ENCODE results near the gene NRG2.

Gene NRG2

DNA sequence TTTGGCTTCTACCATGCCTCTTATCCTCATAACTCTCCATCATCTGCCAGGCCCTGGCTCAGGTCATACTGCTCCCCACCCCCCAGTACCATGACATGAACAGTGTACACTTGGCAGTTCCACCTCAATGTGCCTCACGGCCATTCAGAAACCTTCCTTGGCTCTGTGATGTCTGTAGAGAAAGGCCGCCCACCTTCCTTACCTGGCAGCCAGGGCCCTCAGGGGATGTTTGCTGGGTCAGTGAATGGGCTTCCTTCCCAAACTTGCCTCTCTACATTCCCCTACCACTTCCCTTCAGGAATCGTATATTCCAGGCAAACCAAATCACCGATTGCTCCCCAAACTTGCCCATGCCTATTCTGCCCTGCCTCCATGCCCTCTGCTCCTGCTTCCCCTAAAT, 146.4 kb downstream of the NRG2 start:
- TF ChIP-seq FOXP2 (optimal IDR thresholded peaks at IDR 0.05; ENCODE audit: borderline replicate concordance, extremely low read depth, extremely low read length, insufficient read depth) (no peak), POLR2AphosphoS5 (IDR thresholded peaks at IDR 0.05; ENCODE audit: low read depth, low read length) (no peak), TAF1 (IDR thresholded peaks at IDR 0.05; ENCODE audit: borderline replicate concordance, insufficient read depth, low read length) (no peak), SIN3A (IDR thresholded peaks at IDR 0.05; ENCODE audit: borderline replicate concordance, insufficient read depth, low read length) (no peak)
- TF ChIP-seq, protein P1, sequence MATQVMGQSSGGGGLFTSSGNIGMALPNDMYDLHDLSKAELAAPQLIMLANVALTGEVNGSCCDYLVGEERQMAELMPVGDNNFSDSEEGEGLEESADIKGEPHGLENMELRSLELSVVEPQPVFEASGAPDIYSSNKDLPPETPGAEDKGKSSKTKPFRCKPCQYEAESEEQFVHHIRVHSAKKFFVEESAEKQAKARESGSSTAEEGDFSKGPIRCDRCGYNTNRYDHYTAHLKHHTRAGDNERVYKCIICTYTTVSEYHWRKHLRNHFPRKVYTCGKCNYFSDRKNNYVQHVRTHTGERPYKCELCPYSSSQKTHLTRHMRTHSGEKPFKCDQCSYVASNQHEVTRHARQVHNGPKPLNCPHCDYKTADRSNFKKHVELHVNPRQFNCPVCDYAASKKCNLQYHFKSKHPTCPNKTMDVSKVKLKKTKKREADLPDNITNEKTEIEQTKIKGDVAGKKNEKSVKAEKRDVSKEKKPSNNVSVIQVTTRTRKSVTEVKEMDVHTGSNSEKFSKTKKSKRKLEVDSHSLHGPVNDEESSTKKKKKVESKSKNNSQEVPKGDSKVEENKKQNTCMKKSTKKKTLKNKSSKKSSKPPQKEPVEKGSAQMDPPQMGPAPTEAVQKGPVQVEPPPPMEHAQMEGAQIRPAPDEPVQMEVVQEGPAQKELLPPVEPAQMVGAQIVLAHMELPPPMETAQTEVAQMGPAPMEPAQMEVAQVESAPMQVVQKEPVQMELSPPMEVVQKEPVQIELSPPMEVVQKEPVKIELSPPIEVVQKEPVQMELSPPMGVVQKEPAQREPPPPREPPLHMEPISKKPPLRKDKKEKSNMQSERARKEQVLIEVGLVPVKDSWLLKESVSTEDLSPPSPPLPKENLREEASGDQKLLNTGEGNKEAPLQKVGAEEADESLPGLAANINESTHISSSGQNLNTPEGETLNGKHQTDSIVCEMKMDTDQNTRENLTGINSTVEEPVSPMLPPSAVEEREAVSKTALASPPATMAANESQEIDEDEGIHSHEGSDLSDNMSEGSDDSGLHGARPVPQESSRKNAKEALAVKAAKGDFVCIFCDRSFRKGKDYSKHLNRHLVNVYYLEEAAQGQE (IDR thresholded peaks at IDR 0.05; ENCODE audit: insufficient read depth in 1 of 2, low read depth in 2 of 2, low read length in 2 of 2), result no peak

DNA sequence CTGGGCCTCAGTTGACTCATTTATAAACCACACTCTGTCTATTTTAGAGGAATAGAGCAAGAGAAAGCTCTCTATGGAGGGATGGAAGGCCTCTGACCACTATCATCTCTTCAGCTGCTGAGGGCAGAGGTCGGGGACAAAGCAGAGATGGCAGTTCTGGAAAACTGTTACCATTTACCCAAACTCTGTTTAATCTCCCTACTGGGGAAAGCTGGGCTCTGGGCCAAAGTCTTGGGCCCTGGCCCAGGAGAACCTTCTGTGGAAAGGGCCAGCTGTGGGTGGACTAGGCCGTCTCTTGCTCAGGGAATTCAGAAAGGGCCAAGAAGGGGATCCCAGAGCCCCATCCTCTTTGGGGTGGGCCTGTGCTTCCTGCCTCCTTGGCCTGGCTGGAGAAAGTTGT, 147.5 kb downstream of the NRG2 start:
- TF ChIP-seq, protein P1 (IDR thresholded peaks at IDR 0.05; ENCODE audit: insufficient read depth in 1 of 2, low read depth in 2 of 2, low read length in 2 of 2), result no peak
- TF ChIP-seq FOXP2 (optimal IDR thresholded peaks at IDR 0.05; ENCODE audit: borderline replicate concordance, extremely low read depth, extremely low read length, insufficient read depth) (no peak), SIN3A (IDR thresholded peaks at IDR 0.05; ENCODE audit: borderline replicate concordance, insufficient read depth, low read length) (no peak), TAF1 (IDR thresholded peaks at IDR 0.05; ENCODE audit: borderline replicate concordance, insufficient read depth, low read length) (no peak), POLR2AphosphoS5 (IDR thresholded peaks at IDR 0.05; ENCODE audit: low read depth, low read length) (no peak)

DNA sequence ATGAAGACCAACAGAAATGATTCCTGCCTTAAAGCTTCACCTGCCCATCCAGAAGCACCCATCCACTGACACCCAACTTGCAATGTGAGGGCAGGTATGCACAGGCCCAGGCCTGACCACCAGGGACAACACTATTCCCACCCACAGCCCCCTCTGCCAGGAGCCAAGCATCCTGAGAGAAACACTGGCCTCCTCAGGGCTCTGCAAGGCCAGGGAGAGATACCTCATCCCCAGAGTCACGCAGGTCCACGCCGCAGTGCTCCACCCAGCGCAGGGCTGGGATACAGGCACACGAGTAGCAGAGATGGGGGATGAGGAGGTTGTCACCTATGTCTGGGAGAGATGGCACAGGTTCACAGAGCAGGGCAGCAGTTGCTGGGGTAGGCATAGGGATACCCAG, 148.1 kb downstream of the NRG2 start:
- no peak for TF ChIP-seq SIN3A (IDR thresholded peaks at IDR 0.05; ENCODE audit: borderline replicate concordance, insufficient read depth, low read length)
- no peak for TF ChIP-seq TAF1 (IDR thresholded peaks at IDR 0.05; ENCODE audit: borderline replicate concordance, insufficient read depth, low read length)
- no peak for TF ChIP-seq FOXP2 (optimal IDR thresholded peaks at IDR 0.05; ENCODE audit: borderline replicate concordance, extremely low read depth, extremely low read length, insufficient read depth)

DNA sequence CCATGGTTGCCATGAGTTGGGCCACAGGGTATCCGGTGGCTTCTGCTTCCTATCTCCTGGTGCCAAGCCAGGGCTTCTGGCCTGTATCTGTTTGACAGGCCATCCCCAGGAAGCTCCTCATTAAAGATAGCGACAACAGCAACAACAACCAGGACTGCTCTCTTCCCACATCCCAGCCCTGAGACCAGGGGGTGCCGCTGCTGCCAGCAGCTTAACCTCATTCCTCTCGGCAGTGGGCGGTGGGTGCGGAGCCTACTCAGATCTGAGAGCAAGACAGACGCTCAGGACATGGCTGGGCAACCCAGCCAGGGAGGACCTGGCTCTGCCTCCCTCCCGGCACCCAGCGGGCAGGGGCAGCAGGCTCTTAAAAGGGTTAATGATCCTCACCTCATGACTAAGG, 149.2 kb downstream of the NRG2 start:
- TF ChIP-seq POLR2AphosphoS5 (IDR thresholded peaks at IDR 0.05; ENCODE audit: low read depth, low read length), result no peak
- TF ChIP-seq TAF1 (IDR thresholded peaks at IDR 0.05; ENCODE audit: borderline replicate concordance, insufficient read depth, low read length), result no peak

DNA sequence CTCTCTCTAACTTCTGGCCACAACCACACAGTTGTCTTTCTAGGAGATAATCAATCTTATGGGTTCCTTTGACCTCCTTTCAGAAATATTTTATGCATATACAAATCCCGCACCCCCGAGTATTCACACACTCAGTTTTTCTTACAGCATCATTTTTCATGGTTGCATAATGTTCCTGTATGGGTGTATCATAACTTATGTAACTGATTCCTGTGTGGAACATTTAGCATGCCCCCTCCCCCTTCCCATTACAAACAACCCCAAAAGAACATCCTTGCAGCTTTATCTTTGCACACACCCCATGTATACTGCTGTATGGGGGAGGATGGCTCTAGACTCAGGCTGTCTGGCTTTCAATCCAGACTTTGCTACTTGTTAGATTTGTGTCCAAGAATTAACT, 153.7 kb downstream of the NRG2 start:
- no peak for TF ChIP-seq SIN3A (IDR thresholded peaks at IDR 0.05; ENCODE audit: borderline replicate concordance, insufficient read depth, low read length)
- no peak for TF ChIP-seq FOXP2 (optimal IDR thresholded peaks at IDR 0.05; ENCODE audit: borderline replicate concordance, extremely low read depth, extremely low read length, insufficient read depth)
- no peak for TF ChIP-seq TAF1 (IDR thresholded peaks at IDR 0.05; ENCODE audit: borderline replicate concordance, insufficient read depth, low read length)
- no peak for TF ChIP-seq POLR2AphosphoS5 (IDR thresholded peaks at IDR 0.05; ENCODE audit: low read depth, low read length)
- TF ChIP-seq, protein P1 (IDR thresholded peaks at IDR 0.05; ENCODE audit: insufficient read depth in 1 of 2, low read depth in 2 of 2, low read length in 2 of 2), result no peak

DNA sequence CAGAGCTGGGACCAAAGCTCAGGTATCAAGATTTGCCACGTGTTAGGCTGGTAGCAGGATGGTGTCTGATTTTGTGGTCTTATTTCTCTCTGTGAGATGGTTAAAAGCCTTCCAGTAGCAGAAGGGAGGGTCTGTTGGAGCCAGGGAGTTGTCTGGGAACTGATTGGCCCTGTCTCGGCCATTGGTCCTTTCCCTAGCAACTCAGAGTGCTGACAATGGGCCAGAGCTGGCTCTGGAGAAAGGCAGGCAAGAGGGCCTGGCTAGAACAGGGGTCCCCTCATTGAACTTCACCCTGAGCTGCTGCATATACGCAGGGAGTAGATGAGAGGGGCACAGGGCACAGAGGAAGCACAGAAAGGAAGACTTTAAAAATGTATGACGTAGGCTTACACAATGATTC, 154.7 kb downstream of the NRG2 start:
- no peak for TF ChIP-seq TAF1 (IDR thresholded peaks at IDR 0.05; ENCODE audit: borderline replicate concordance, insufficient read depth, low read length)
- TF ChIP-seq SIN3A (IDR thresholded peaks at IDR 0.05; ENCODE audit: borderline replicate concordance, insufficient read depth, low read length), result no peak
- TF ChIP-seq, protein P1 (IDR thresholded peaks at IDR 0.05; ENCODE audit: insufficient read depth in 1 of 2, low read depth in 2 of 2, low read length in 2 of 2), result no peak
- no peak for TF ChIP-seq POLR2AphosphoS5 (IDR thresholded peaks at IDR 0.05; ENCODE audit: low read depth, low read length)

Measured in PFSK-1 (cell line).